Non-pigmented ciliary epithelial cell (primary cell): Measurements from ENCODE around the gene PLEKHA5.
"Not testable (repeated sequence)": the region's sequence is repeated elsewhere in the genome, so short reads cannot be mapped to it uniquely, and the experiment has no call there.

Experiments
- DNase-seq: peaks from one replicate; pipeline ENCODE4 v3.0.0-alpha.2; 2010; ENCODE audit warnings: low read depth

The PLEKHA5 gene

GRCh38 chr12:19278407-19278806 is 148.9 kb downstream of the PLEKHA5 start:
- no peak for DNase-seq

DNA sequence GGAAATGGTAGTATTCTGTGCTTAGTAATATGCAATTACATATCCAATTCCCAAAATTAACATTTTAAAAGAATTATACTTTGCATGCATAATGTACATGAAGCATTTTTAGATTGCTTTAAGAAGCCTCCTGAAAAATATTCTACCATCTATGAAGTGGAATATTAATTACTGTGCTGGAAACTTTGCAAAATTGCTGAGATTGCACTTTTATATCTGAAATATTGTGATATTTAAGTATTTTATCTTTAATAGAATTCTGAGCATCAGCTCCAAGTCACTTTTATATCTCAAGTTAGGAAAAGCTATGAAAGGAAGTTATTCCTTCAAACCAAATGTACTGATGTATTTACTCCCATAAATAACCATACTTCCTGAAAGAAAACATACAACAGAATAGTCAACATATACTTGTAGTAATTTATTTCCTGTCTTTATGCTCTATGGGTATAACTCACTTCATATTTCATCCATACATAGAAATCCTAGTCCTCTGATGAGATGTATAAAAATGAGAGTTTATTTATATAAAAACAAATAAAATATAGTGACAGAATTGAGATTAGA is 152.7 kb downstream of the PLEKHA5 start:
- DNase-seq, result no peak

DNA sequence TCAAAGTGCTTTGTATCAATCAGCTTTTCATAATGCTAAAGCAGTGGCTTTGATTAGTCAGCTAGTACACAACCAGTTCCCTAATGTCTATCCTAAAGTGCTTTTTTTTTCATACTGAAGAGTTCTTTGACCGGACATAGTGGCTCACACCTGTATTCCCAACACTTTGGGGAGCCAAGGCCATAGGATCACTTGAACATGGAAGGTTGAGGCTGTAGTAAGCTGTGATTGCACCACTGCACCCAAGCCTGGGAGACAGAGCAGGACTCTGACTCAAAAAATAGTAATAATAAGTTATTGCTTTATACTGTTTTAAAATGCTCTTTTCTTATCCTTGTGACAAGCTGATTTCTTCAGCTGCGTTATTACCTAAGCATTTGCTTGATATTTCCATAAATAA is 155.1 kb downstream of the PLEKHA5 start:
- no peak for DNase-seq

DNA sequence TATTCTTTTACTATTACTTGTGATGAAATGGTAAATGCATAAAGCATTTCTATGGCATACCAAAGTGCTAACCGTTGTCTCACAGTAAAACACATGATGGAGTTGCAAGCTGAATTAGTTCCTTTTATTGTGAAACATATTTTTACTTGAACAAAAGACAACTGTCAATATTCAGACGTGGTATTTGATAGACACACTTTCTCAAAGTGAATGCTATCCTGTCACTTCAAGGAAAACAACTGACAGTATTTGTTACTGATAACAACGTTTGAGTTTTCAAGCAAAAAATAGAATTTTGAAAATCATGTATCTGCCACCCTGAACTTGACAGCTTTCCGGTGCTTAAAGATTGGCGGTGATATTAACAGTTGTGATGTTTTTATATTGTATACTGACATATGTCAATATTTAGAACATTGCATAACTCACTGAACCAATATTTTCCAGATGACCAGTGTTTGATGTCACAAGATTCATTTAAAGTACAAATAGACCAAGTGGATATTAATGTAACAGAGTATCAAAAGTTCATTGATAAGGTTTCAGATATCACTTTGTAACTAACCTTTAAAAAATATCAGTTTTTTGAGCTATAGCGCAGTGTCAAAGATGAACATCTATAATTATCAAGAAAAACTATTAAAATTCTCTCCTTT is 156.4 kb downstream of the PLEKHA5 start:
- DNase-seq, result no peak

DNA sequence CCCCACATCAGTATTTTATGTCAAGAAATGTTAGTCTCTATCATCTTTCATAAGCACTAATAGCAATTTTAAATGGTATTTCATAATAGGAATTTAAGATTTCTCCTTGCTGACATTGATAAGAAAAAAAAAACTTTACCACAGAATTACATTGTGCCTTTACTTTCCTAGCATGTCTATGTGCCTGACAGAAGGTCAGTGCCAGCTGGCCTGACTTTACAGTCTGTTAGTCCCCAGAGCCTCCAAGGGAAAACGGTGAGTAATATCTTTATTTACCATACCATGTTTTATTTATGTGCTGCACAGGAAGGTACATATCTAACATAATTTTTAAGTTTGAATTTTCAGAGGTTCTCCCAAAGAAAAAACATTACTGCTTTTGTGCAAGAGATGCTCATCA is 157.8 kb downstream of the PLEKHA5 start:
- DNase-seq, result no peak

DNA sequence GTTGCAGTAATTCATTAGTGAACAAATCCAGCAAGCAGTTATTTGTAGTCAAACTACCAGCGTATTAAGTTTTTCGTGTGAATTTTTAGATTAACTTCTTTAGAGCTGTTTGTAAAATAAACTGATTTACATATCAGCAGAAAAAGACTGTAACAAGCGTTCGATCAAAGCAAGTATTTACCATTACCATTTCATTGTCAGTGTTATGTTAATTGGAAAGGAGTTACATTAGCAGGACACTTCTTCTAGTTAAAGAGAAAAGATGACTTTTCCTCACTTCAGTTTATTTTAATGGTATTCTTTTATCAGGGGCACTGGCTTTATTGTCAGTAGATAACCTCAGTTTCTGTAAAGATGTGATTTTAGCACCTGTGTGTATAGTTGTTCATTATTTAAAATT is 158.6 kb downstream of the PLEKHA5 start:
- no peak for DNase-seq

DNA sequence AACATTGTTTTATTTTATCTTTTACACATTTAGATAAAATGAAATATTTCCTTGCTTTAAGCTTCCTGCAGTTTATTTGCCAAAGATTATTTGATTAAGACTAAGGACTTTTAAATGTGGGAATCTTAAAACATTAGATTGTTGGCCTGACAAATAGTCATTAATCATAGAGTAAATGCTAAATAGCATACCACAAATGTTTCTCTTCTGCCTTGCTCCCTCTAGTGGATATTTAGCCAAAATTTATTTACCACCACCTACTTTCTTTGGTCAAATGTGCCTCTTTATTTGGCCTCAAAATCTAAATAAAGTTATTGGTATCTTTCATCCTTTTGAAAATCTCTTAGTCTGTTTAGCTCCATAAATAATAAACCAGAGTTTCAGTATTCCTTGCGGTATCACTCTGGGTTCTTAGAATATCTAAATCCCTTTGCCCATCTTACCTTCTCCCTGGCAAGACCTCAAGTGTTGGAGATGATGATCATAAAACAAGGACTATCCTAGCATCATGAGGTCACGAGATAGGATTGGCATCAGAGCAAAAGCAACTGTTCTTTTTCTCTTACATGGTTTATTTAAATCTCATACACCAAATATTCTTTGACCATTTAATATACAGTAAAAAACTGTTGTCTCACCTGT is 159.2 kb downstream of the PLEKHA5 start:
- DNase-seq, result no peak

DNA sequence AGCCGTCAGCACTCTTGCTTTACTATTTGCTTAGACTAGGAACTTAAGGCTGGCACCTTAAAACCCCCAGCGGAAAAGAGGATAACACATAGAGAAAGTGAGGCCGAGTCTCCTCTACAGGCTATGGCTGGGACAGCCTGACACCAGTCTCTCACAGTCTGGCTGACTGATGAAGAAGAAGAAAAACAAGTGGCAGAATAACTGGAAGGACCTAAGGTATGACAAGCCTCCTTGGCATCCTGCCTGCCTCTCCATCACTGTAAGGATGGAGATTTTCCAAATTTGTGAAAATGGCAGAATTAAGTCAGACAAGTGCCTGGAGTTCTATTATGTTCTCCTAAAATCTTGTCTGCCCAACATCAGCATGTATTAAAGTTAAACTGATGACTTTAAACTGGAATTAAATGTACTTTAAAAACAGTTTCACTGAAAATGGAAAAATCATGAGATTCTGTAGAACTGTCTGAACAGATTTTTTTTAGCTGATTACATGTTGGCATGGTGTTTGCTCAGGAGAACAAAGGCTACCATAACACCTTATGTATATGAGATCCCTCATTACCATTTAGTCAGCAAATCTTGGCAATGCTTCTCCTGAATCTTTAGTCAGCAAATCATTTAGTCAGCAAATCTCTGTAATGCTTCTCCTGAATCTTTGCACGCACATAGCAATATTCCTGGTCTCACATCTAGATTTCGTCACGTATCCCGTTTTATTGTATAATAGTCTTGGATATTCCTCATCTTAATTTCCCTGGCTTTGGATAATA is 169.5 kb downstream of the PLEKHA5 start:
- no peak for DNase-seq

DNA sequence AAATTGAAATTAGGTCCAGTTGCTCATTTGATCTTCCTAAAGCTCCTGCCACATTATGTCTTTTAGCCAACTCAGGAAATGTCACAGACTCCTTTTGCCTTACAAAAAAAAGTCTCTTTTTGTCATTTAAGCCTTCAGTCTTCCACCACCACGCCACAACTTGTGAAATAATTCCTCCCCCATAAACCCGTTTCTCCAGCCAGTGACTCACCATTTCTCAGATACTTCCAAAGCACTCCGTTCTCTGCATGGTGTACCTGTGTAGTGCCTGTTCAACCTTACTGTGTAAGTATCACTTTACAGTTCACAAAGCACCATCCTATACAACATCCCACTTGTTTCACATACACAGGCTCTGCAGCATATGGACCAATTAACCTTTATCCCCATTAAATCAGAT is 170.2 kb downstream of the PLEKHA5 start:
- peak; percentile 26 for DNase-seq

- no peak for DNase-seq
Observed at GRCh38 chr12:19301223-19301622, 171.7 kb downstream of the PLEKHA5 start.

DNA sequence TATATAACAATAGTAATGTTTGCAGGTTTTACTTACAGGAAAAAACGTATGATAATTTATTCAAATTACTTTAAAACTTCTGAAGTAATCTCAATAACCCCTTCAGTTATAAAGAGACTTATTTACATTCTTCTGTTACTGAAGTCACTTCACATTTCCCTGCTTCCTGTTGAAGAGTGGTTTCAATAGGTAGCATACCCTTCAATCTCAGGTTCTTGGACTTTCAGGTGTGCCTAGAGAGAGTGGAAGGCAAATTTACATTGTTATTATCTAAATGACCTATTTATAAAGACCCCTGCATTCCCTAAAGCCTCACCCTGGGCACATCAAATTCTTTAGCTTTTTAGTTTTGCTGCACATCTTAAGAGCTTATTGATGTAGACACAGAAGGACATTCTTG is 172.2 kb downstream of the PLEKHA5 start:
- DNase-seq, result no peak

GRCh38 chr12:19302100-19302640 is 172.6 kb downstream of the PLEKHA5 start:
- no peak for DNase-seq

- no peak for DNase-seq
Observed at GRCh38 chr12:19303496-19303895, 174.0 kb downstream of the PLEKHA5 start.

- no peak for DNase-seq
Observed at GRCh38 chr12:19304149-19304750, 174.7 kb downstream of the PLEKHA5 start.

- DNase-seq, result not testable (repeated sequence)
Observed at GRCh38 chr12:19305621-19306020, 176.1 kb downstream of the PLEKHA5 start.

GRCh38 chr12:19306366-19306765 is 176.8 kb downstream of the PLEKHA5 start:
- no peak for DNase-seq

- DNase-seq, result no peak
Observed at GRCh38 chr12:19307451-19307850, 177.9 kb downstream of the PLEKHA5 start.

GRCh38 chr12:19311165-19311564 is 181.6 kb downstream of the PLEKHA5 start:
- DNase-seq, result no peak

DNA sequence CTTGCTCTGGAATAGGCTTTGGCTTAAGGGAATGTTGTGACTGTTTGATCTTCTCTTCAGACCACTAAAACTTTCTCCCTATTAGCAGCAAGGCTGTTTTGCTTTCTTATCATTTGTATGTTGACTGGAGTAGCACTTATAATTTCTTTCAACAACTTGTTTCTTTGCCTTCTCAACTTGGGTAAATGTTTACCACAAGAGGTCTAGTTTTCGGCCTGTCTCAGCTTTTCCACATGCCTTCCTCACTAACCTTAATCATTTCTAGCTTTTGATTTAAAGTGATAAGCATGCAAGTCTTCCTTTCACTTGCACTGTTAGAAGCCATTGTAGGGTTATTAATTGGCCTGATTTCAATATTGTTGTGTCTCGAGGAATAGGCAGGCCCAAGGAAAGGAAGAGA is 183.1 kb downstream of the PLEKHA5 start:
- no peak for DNase-seq

DNA sequence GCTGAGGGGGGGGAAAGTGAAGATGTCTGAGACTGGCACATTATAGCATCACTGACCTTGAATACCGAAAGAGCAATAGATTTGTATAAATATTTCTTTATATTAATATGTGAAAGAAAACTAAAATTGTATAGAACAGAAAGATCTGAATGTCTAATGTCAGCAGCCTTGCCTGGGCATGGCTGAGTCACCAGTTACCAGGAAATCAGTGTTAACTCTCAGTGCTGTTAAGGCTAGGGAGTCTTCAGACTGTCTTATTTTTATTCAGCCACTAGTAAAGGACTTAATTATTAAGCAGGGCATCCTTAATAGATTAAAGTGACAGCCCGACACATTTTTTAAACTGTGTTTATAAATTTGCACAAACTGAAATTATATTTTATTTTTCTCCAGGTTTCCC is 186.9 kb downstream of the PLEKHA5 start:
- peak; percentile 20 for DNase-seq

DNA sequence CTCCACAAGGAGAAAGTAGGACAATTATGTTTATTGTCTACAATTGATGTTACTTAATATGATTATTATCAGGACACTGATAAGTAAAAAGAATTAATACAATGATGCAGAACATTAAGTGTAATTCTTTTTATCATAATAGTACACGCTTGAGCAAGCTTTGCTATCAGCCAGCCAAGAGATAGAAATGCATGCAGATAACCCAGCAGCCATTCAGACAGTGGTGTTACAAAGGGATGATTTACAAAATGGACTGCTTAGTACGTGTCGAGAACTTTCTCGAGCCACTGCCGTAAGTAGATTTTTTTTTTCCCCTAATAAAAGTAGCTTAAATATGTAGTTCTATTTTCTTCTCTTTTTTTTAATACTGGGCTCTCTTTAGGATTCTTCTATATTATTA is 192.8 kb downstream of the PLEKHA5 start:
- no peak for DNase-seq

- DNase-seq, result no peak
Observed at GRCh38 chr12:19323805-19324204, 194.3 kb downstream of the PLEKHA5 start.
